Fibroblast of pulmonary artery (primary cell): ENCODE data around the gene TYW1.
"Not testable (repeated sequence)": the region's sequence is repeated elsewhere in the genome, so short reads cannot be mapped to it uniquely, and the experiment has no call there.

Experiments used
- DNase-seq: peaks from one replicate; pipeline ENCODE4 v3.0.0-alpha.2; 2010; ENCODE audit warnings: low read depth
- H3K4me3 ChIP-seq: replicated peaks from 2 replicates; pipeline ENCODE4 v1.5.1; 2011; ENCODE audit warnings: low read depth, mild to moderate bottlenecking, control low read depth, low read length, moderate library complexity
- CTCF ChIP-seq: IDR thresholded peaks from 2 replicates; pipeline ENCODE4 v1.5.1; 2011; ENCODE audit warnings: mild to moderate bottlenecking, control low read depth, low read length, inconsistent platforms; ENCODE audit errors: missing control alignments

The TYW1 gene

GRCh38 chr7:66970310-66970709 lies 26.3 kb upstream of the TYW1 start:
- no peak overlapping the region for H3K4me3 ChIP-seq
- no peak for DNase-seq
- TF ChIP-seq CTCF = no peak

GRCh38 chr7:66974986-66975590 lies 21.5 kb upstream of the TYW1 start:
- no peak for TF ChIP-seq CTCF
- DNase-seq = no peak
- no peak overlapping the region for H3K4me3 ChIP-seq

- DNase-seq = not testable (repeated sequence)
These were observed 18.3 kb upstream of the TYW1 start for GRCh38 chr7:66978312-66978711.

GRCh38 chr7:66979013-66979412 lies 17.6 kb upstream of the TYW1 start:
- H3K4me3 ChIP-seq, DNase-seq: not testable (repeated sequence)

More at GRCh38 chr7:66978312-66978711, 18.3 kb upstream of the TYW1 start:
- H3K4me3 ChIP-seq = not testable (repeated sequence)

GRCh38 chr7:66980336-66980735 lies 16.3 kb upstream of the TYW1 start:
- not testable (repeated sequence) for H3K4me3 ChIP-seq, DNase-seq

GRCh38 chr7:66989552-66989951 lies 7.1 kb upstream of the TYW1 start:
- not testable (repeated sequence) for DNase-seq

GRCh38 chr7:66994051-66994450 lies 2.6 kb upstream of the TYW1 start:
- peak overlapping the region; percentile 88 for H3K4me3 ChIP-seq
- not testable (repeated sequence) for DNase-seq

More at GRCh38 chr7:66989552-66989951, 7.1 kb upstream of the TYW1 start:
- H3K4me3 ChIP-seq = not testable (repeated sequence)

GRCh38 chr7:66994691-66995049 lies 2.0 kb upstream of the TYW1 start:
- peak overlapping the region; percentile 88 for H3K4me3 ChIP-seq
- DNase-seq = peak; percentile 83
- peak; percentile 31 for TF ChIP-seq CTCF

- peak within 1 kb of the TSS; percentile 88 for H3K4me3 ChIP-seq
- DNase-seq = peak; percentile 99
These were observed 1.4 kb upstream of the TYW1 start, which contains the start of gene SBDS for GRCh38 chr7:66995050-66995776. Gene SBDS, minus strand, starts transcription at chr7:66995586. Its CDS starts 169 bp downstream, at chr7:66995417.

GRCh38 chr7:67000601-67001258 lies 4.1 kb downstream of the TYW1 start:
- not testable (repeated sequence) for H3K4me3 ChIP-seq
- peak; percentile 26 for DNase-seq

- DNase-seq, H3K4me3 ChIP-seq: not testable (repeated sequence)
These were observed 7.5 kb downstream of the TYW1 start for GRCh38 chr7:67004145-67004544.
